NK-92 (cell line): ENCODE results near the gene MYL6B.
"Not testable (repeated sequence)": the region's sequence is repeated elsewhere in the genome, so short reads cannot be mapped to it uniquely, and the experiment has no call there.

Source experiments
- DNase-seq: peaks from one replicate; lab custom pipeline; 2025; ENCODE audit not compliant: unreplicated experiment; lab: John Stamatoyannopoulos, UW

Gene MYL6B

DNA sequence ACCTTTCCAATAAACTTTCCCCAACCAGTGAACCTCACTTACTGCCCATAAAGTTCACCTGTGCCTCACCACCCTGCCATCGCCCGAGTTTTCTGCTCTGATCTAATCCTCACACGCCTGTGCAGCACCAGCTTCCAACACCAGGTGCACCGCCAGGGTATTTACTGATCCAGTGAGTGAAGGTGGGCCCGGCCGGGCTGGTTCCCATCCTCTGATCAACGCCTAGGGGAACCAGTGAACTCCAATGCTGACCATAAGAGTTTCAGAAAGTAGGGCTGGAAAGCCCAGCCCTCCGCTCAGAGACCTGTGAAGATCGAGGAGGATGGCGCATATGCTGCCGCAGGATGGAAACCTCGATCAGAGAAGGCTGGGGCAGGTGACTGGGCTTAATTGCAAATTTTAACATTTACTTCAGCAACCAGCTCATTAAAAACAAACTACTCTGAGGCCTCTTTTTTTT lies 685 bp upstream of the MYL6B start:
- DNase-seq = no peak

DNA sequence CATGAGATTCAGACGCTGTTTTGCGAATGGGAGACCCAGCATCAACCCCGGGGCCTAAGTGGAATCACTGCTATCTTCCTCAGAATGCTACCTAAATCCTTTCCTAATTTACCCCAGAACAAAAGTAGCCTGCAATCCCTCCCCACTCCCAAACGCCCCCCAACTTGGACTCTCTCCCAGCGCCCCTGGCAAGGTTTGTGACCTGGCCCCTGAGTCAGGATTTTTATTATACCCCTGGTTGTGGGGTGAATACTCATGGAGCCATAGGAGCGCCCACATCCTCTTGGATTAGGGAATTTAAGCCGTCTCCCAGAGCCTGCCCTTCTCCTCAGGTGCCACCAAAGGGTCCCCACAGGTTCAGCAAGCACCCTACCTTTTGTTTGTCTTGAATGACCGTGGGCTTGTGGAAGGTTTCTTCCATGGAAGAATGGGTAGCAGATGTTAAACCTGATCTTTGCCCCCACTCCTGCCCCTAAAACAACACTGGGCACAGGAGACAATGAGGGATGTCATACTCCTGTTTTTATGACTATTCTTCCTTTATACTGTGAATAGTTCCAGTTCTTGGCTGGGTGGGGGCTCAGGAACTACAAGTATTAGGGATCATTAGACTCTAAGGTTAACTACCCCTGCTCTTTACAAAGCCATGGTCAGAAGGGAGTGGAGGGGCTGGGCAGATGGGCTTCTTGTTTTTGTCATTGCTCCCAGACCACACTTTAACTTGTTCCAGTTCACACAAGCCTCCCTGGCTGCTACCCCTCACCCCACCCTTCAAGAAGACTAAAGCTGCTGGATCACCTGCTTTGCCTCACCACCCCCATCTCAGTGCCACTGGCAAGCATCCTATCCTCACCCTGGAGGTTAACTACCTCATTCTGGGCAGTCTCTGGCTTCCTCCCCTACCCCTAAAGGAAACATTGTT lies 630 bp downstream of the MYL6B start:
- no peak for DNase-seq

DNA sequence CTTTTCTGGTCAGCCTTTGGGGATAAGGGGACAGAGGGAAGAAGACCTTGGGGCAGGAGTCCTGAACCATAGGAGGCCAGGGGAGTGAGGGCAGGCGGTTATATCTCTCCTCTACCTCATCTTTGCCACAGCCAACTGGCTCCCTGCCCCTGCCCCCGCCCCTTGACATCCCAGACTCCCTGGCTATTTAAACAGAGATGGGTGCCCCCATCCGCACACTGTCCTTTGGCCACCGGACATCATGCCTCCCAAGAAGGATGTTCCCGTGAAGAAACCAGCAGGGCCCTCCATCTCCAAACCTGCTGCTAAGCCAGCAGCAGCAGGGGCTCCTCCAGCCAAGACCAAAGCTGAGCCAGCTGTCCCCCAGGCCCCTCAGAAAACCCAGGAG lies 1.3 kb downstream of the MYL6B start:
- DNase-seq = no peak

DNA sequence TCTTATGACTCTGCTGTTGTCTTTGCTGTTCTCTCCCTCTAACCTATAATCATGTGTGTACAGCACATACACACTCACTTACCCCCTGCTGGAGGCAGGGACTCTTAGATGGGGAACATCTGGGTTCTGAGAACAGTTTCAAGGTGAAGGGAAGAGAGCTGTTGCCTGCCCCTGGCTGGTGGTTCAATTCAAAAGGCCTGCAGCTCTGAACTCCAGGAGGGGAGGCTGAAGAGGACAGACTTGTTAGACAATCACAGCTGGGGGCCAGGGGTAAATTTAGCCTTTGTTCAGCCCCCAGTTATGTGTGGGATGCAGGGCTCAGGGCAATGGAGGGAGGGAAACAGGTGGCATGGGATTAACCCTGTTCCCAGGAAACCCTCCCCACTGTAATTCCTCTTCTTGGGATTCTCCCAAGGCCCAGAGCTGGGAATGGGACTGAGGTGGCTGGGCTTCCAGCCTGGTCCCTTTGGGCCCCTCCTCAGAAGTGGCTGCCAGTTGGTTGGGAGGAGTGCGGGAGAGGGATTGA lies 1.9 kb downstream of the MYL6B start:
- DNase-seq = no peak

GRCh38 chr12:56154818-56155217 lies 2.4 kb downstream of the MYL6B start:
- DNase-seq = no peak

- DNase-seq = no peak
These were observed 3.0 kb downstream of the MYL6B start for GRCh38 chr12:56155256-56155845.

DNA sequence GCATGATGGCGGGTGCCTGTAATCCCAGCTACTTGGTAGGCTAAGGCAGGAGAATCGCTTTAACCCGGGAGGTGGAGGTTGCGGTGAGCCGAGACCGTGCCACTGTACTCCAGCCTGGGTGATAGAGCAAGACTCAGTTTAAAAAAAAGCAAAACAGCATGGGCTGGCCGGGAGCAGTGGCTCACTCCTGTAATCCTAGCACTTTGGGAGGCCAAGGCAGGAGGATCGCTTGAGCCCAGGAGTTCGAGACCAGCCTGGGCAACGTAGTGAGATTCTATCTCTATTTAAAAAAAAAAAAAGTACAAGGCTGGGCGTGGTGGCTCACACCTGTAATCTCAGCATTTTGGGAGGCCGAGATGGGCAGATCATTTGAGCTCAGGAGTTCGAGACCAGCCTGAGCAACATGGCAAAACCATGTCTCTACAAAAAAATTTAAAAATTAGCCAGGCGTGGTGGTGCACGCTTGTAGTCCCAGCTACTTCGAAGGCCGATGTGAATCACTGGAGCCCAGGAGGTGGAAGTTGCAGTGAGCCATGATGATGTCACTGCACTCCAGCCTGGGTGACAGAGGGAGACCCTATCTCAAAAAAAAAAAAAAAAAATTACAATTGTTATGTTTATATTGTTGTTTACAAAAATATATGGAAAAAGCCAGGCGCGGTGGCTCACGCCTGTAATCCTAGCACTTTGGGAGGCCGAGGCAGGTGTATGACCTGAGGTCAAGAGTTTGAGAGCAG lies 4.2 kb downstream of the MYL6B start:
- DNase-seq = not testable (repeated sequence)

GRCh38 chr12:56157201-56158028 lies 5.0 kb downstream of the MYL6B start:
- no peak for DNase-seq

GRCh38 chr12:56158029-56158925 lies 5.9 kb downstream of the MYL6B start, which contains the start of gene MYL6:
MYL6 (plus strand) TSS chr12:56158359; CDS start chr12:56158402, 43 bp downstream.
- DNase-seq = peak; percentile 53

GRCh38 chr12:56158926-56159461 lies 6.6 kb downstream of the MYL6B start:
- no peak for DNase-seq

GRCh38 chr12:56159482-56160192 lies 7.2 kb downstream of the MYL6B start:
- DNase-seq = no peak

- no peak for DNase-seq
These were observed 7.9 kb downstream of the MYL6B start for GRCh38 chr12:56160193-56160763.

DNA sequence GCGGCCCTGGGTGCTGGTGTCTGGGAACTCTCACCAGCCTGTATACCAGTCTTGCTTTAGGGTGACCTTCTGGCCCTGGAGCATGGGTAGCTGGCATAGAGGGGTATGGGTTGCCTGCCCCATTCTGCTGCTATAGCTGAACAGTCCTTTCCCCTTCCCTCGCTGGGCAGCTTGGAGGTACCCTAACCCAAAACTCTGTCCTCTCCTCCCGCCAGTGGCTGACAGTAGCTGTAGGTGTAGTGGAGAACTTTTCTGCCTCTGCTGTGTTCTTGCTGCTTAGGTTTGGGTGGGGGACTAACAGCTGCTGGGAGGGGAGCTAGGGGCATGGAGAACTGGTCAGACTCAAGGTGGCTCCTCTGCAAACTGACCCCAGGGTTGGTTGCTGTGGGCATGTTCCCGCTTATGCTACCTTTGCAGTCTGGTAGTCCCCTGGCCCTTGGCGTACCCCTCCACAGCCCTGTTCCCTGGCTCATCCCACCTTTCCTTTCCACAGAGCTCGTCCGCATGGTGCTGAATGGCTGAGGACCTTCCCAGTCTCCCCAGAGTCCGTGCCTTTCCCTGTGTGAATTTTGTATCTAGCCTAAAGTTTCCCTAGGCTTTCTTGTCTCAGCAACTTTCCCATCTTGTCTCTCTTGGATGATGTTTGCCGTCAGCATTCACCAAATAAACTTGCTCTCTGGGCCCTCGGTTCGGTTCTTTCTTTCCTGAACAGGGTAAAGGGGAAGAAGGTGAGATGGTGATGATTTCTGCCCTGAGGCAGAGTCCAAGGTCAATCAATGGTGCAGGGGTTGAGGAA lies 8.7 kb downstream of the MYL6B start:
- DNase-seq = no peak

DNA sequence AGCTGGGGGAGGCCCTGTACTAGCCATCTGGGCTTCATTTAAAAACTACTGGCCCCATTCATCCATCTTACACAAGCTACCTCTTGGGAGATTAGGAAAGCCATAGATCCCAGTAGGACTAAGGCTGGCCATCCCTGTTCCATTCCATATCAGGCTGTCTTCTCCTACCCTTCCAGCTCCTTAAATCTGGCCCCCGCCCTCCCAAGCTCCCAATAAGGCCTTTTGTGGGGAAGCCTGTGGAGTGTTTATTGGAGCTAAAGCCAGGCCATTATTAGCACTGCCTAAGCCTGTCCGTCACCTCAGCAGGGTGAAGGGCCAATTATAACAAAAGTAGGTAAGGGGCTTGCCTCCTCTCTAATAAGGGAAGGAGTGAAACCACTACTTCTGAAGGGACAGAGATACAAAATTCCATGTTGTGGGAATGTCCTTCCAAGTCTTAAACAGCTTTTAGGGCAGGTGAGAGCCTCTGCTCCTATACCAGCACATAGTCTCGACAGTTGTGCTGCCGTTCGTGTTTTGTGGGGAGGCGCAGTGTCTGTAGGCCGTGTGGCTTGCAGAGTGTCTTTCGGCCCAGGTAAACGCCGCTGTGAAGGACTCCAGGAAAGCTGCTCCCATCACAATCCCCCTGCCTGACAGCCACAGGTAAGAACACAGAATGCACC lies 9.4 kb downstream of the MYL6B start:
- DNase-seq = no peak

GRCh38 chr12:56162468-56163290 lies 10.3 kb downstream of the MYL6B start:
- DNase-seq = no peak
